H9 (cell line): Measurements from ENCODE around the gene TSSC4. TPM values are rescaled to one million over a fixed set of nuclear protein-coding genes. Genes with fewer than 3 reads are reported as not detected.

Experiments
- DNase-seq: peaks from one replicate; pipeline ENCODE4 v3.0.0-alpha.2; 2017
- H2AFZ ChIP-seq: one replicate; pipeline ENCODE4 v1.6.1; 2013; ENCODE audit warnings: mild to moderate bottlenecking, low read length, control low read depth, moderate library complexity
- H2AK5ac ChIP-seq: 2 replicates; pipeline ENCODE4 v1.6.1; 2013; ENCODE audit warnings: low read length, control low read depth, mixed read lengths; ENCODE audit not compliant: insufficient read length
- H2BK120ac ChIP-seq: one replicate; pipeline ENCODE4 v1.6.1; 2013; ENCODE audit warnings: low read depth, mild to moderate bottlenecking, low read length, control low read depth, inconsistent platforms; ENCODE audit not compliant: poor library complexity, severe bottlenecking
- H2BK12ac ChIP-seq: 2 replicates; pipeline ENCODE4 v1.6.1; 2013; ENCODE audit warnings: low read length, control low read depth, mixed read lengths, low read depth; ENCODE audit not compliant: insufficient read length
- H2BK15ac ChIP-seq: 2 replicates; pipeline ENCODE4 v1.6.1; 2013; ENCODE audit warnings: low read depth, low read length, control low read depth
- H2BK20ac ChIP-seq: one replicate; pipeline ENCODE4 v1.6.1; 2013; ENCODE audit warnings: low read depth, mild to moderate bottlenecking, low read length, control low read depth, inconsistent platforms; ENCODE audit not compliant: poor library complexity, severe bottlenecking
- H2BK5ac ChIP-seq: 2 replicates; pipeline ENCODE4 v1.6.1; 2013; ENCODE audit warnings: low read length, control low read depth, mixed read lengths; ENCODE audit not compliant: insufficient read length
- H3K14ac ChIP-seq: 2 replicates; pipeline ENCODE4 v1.6.1; 2013; ENCODE audit warnings: low read length, control low read depth; ENCODE audit not compliant: insufficient read depth
- H3K18ac ChIP-seq: 2 replicates; pipeline ENCODE4 v1.6.1; 2013; ENCODE audit warnings: low read depth, mild to moderate bottlenecking, mixed read lengths, low read length, control low read depth; ENCODE audit not compliant: insufficient read length
- H3K23ac ChIP-seq: 2 replicates; pipeline ENCODE4 v1.6.1; 2013; ENCODE audit warnings: low read length, control low read depth, mixed read lengths, low read depth; ENCODE audit not compliant: insufficient read length
- H3K23me2 ChIP-seq: 2 replicates; pipeline ENCODE4 v1.6.1; 2013; ENCODE audit warnings: low read depth, mild to moderate bottlenecking, mixed read lengths, low read length, control low read depth; ENCODE audit not compliant: insufficient read length, poor library complexity, severe bottlenecking
- H3K27ac ChIP-seq: 2 replicates; pipeline ENCODE4 v1.5.1; 2013; ENCODE audit warnings: low read length, control low read depth, mixed read lengths, low read depth; ENCODE audit not compliant: insufficient read length
- H3K27me3 ChIP-seq: 2 replicates; pipeline ENCODE4 v1.6.1; 2013; ENCODE audit warnings: low read length, control low read depth, inconsistent platforms; ENCODE audit not compliant: insufficient read depth
- H3K4ac ChIP-seq: 2 replicates; pipeline ENCODE4 v1.6.1; 2013; ENCODE audit warnings: low read depth, mild to moderate bottlenecking, control low read depth, inconsistent platforms, low read length, moderate library complexity
- H3K4me1 ChIP-seq: 2 replicates; pipeline ENCODE4 v1.6.1; 2013; ENCODE audit warnings: low read length, control low read depth, inconsistent platforms; ENCODE audit not compliant: insufficient read depth
- H3K4me2 ChIP-seq: 2 replicates; pipeline ENCODE4 v1.6.1; 2013; ENCODE audit warnings: low read length, control low read depth, mixed read lengths; ENCODE audit not compliant: insufficient read length, insufficient read depth
- H3K56ac ChIP-seq: 2 replicates; pipeline ENCODE4 v1.6.1; 2013; ENCODE audit warnings: low read depth, mild to moderate bottlenecking, mixed read lengths, low read length, control low read depth; ENCODE audit not compliant: insufficient read length
- H3K79me1 ChIP-seq: 2 replicates; pipeline ENCODE4 v1.6.1; 2013; ENCODE audit warnings: low read depth, mild to moderate bottlenecking, moderate library complexity, low read length, control low read depth, inconsistent platforms; ENCODE audit not compliant: insufficient read depth, poor library complexity, severe bottlenecking
- H3K79me2 ChIP-seq: 2 replicates; pipeline ENCODE4 v1.6.1; 2013; ENCODE audit warnings: low read length, control low read depth, inconsistent platforms; ENCODE audit not compliant: insufficient read depth
- H3K9ac ChIP-seq: 2 replicates; pipeline ENCODE4 v1.6.1; 2013; ENCODE audit warnings: low read length, control low read depth, mixed read lengths; ENCODE audit not compliant: insufficient read length; ENCODE audit errors: extremely low read depth
- H3K9me3 ChIP-seq: one replicate; pipeline ENCODE4 v1.6.1; 2013; ENCODE audit warnings: low read depth, low read length, inconsistent platforms; ENCODE audit not compliant: control insufficient read depth
- H3T11ph ChIP-seq: one replicate; pipeline ENCODE4 v1.6.1; 2013; ENCODE audit warnings: mild to moderate bottlenecking, low read length, control low read depth, inconsistent platforms
- H4K20me1 ChIP-seq: one replicate; pipeline ENCODE4 v1.6.1; 2013; ENCODE audit not compliant: control insufficient read depth, insufficient read length, insufficient read depth
- H4K5ac ChIP-seq: 2 replicates; pipeline ENCODE4 v1.6.1; 2013; ENCODE audit warnings: low read depth, mild to moderate bottlenecking, mixed read lengths, low read length, control low read depth; ENCODE audit not compliant: insufficient read length
- H4K8ac ChIP-seq: replicated peaks from 2 replicates; pipeline ENCODE4 v1.6.1; 2013; ENCODE audit warnings: low read length, control low read depth, mixed read lengths, low read depth; ENCODE audit not compliant: insufficient read length
- H4K91ac ChIP-seq: 2 replicates; pipeline ENCODE4 v1.6.1; 2013; ENCODE audit warnings: low read depth, mild to moderate bottlenecking, moderate library complexity, mixed read lengths, low read length, control low read depth; ENCODE audit not compliant: insufficient read length
- H3K27ac Mint-ChIP-seq, 3 experiments: 2 replicates in 2 of 3; 3 replicates in 1 of 3; pipeline ENCODE4 v1.8.0; 2020 to 2021; ENCODE audit warnings: mixed read lengths in 3 of 3, mild to moderate bottlenecking in 1 of 3, moderate library complexity in 1 of 3
- H3K27me3 Mint-ChIP-seq: 2 replicates; pipeline ENCODE4 v1.8.0; 2021; ENCODE audit warnings: low read depth, mild to moderate bottlenecking, moderate library complexity, mixed read lengths
- H3K36me3 Mint-ChIP-seq, 3 experiments: 2 replicates in 2 of 3; 3 replicates in 1 of 3; pipeline ENCODE4 v1.8.0; 2020 to 2021; ENCODE audit warnings: low read depth in 3 of 3, mixed read lengths in 3 of 3; ENCODE audit not compliant: insufficient read depth in 1 of 3
- H3K4me1 Mint-ChIP-seq, 2 experiments: 2 replicates each; pipeline ENCODE4 v1.8.0; 2020; ENCODE audit warnings: mixed read lengths in 2 of 2
- H3K4me3 Mint-ChIP-seq, 2 experiments: 2 replicates in 1 of 2; 3 replicates in 1 of 2; pipeline ENCODE4 v1.8.0; 2020 to 2021; ENCODE audit warnings: mild to moderate bottlenecking in 2 of 2, mixed read lengths in 2 of 2, moderate library complexity in 1 of 2
- H3K9me3 Mint-ChIP-seq, 2 experiments: 2 replicates in 1 of 2; 3 replicates in 1 of 2; pipeline ENCODE4 v1.8.0; 2020; ENCODE audit warnings: mild to moderate bottlenecking in 2 of 2, mixed read lengths in 2 of 2, moderate library complexity in 1 of 2
- WGBS: extraction: QIAGEN DNeasy Blood & Tissue Kit; methylation state at CpG from one replicate; pipeline ENCODE4 v1.1.7; 2013; ENCODE audit warnings: missing lambda C conversion rate, low lambda C conversion rate, mixed read lengths; ENCODE audit not compliant: insufficient read length; ENCODE audit errors: extremely low coverage; 5-methylcytosine and 5-hydroxymethylcytosine counted together
- total RNA-seq: library from RNA; stranded (reverse); gene quantifications from 2 replicates; pipeline ENCODE4 v1.2.1, GENCODE V29; 2021
- TF ChIP-seq, protein P1 (sequence below): fragments of 200-600 bp; sonication (generic); conservative IDR thresholded peaks from 3 replicates; pipeline ENCODE4 v1.8.0; 2021; ENCODE audit warnings: antibody characterized with exemption, mild to moderate bottlenecking

Gene TSSC4
- total RNA-seq, 1 experiment from 2014 or later, result 51.0 TPM

GRCh38 chr11:2402106-2402505, 1.6 kb downstream of the TSSC4 start:
- H2BK15ac ChIP-seq, result no peak overlapping the region
- H3K23me2 ChIP-seq, result peaks cover 13% of the 10 kb centered on the region
- no peaks in the 10 kb centered on the region for H4K20me1 ChIP-seq
- no peak overlapping the region for H2BK120ac ChIP-seq
- H3K4me2 ChIP-seq, result no peak overlapping the region
- H2BK5ac ChIP-seq, result no peak overlapping the region
- no peaks in the 10 kb centered on the region for H3K4me1 ChIP-seq
- Mint-ChIP-seq H3K36me3 (peaks cover 1 to 30% (median 19%) of the 10 kb centered on the region in 3 experiments; a peak in 5 of 7 replicates), H3K9me3 (no peaks in the 10 kb centered on the region), H3K4me1 (peaks cover 3 to 8% of the 10 kb centered on the region in 2 experiments), H3K27ac (no peak overlapping the region), H3K4me3 (peak overlapping the region; percentile 81 to 88), H3K27me3 (peaks cover 2% of the 10 kb centered on the region; the same call in 1 of the 2 replicates)
- no peak overlapping the region for H3T11ph ChIP-seq
- H2BK12ac ChIP-seq, result no peak overlapping the region
- H4K91ac ChIP-seq, result no peak overlapping the region
- H3K79me2 ChIP-seq, result no peaks in the 10 kb centered on the region
- H3K27me3 ChIP-seq, result no peaks in the 10 kb centered on the region
- H3K27ac ChIP-seq, result no peak overlapping the region
- no peak for DNase-seq
- no peak overlapping the region for H3K18ac ChIP-seq
- H3K23ac ChIP-seq, result no peak overlapping the region
- H3K4ac ChIP-seq, result no peak overlapping the region
- H3K9ac ChIP-seq, result no peak overlapping the region
- TF ChIP-seq, protein P1, sequence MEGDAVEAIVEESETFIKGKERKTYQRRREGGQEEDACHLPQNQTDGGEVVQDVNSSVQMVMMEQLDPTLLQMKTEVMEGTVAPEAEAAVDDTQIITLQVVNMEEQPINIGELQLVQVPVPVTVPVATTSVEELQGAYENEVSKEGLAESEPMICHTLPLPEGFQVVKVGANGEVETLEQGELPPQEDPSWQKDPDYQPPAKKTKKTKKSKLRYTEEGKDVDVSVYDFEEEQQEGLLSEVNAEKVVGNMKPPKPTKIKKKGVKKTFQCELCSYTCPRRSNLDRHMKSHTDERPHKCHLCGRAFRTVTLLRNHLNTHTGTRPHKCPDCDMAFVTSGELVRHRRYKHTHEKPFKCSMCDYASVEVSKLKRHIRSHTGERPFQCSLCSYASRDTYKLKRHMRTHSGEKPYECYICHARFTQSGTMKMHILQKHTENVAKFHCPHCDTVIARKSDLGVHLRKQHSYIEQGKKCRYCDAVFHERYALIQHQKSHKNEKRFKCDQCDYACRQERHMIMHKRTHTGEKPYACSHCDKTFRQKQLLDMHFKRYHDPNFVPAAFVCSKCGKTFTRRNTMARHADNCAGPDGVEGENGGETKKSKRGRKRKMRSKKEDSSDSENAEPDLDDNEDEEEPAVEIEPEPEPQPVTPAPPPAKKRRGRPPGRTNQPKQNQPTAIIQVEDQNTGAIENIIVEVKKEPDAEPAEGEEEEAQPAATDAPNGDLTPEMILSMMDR, result no peak
- WGBS, result no CpG with 5 or more reads among the region's 13 CpGs
- H2AK5ac ChIP-seq, result no peak overlapping the region
- H3K56ac ChIP-seq, result no peak overlapping the region
- H3K9me3 ChIP-seq, result no peaks in the 10 kb centered on the region
- H4K8ac ChIP-seq, result no peak overlapping the region
- no peak overlapping the region for H3K14ac ChIP-seq
- no peaks in the 10 kb centered on the region for H3K79me1 ChIP-seq
- H4K5ac ChIP-seq, result no peak overlapping the region
- no peak overlapping the region for H2BK20ac ChIP-seq
- no peak overlapping the region for H2AFZ ChIP-seq
